ENCODE data around the gene SKOR1. TPM values are rescaled to one million over a fixed set of nuclear protein-coding genes. Genes with fewer than 3 reads are reported as not detected.

The SKOR1 gene
- total RNA-seq, 1 donor = not detected

- no peak overlapping the region for H3K4me3 ChIP-seq (ENCODE audit: low read depth, low read length)
- DNase-seq (ENCODE audit: low read depth) = no peak
- TF ChIP-seq, protein P1, sequence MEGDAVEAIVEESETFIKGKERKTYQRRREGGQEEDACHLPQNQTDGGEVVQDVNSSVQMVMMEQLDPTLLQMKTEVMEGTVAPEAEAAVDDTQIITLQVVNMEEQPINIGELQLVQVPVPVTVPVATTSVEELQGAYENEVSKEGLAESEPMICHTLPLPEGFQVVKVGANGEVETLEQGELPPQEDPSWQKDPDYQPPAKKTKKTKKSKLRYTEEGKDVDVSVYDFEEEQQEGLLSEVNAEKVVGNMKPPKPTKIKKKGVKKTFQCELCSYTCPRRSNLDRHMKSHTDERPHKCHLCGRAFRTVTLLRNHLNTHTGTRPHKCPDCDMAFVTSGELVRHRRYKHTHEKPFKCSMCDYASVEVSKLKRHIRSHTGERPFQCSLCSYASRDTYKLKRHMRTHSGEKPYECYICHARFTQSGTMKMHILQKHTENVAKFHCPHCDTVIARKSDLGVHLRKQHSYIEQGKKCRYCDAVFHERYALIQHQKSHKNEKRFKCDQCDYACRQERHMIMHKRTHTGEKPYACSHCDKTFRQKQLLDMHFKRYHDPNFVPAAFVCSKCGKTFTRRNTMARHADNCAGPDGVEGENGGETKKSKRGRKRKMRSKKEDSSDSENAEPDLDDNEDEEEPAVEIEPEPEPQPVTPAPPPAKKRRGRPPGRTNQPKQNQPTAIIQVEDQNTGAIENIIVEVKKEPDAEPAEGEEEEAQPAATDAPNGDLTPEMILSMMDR (IDR thresholded peaks at IDR 0.05; ENCODE audit: insufficient read depth, low read depth, low read length) = no peak
Observed at GRCh38 chr15:67779549-67780111, 45.7 kb upstream of the SKOR1 start.

DNA sequence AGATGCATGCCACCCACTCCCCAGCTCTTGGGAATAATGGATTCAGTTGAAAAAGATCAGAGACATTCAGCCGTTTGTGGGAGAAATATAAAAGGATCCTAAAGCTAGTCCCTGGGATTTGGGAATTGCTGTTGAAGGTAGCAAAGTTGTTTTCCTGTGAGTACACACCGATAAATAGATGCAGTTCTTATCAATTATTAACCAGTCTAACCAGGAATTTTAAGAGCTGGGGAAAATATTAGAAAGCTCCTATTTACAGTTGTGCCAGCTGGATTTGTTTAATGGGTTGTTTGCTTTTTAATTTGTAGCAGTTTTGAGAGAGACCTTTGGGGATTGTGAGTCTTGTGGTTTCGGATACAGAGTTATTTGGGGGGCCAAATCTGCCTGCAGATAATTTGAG is 44.2 kb upstream of the SKOR1 start:
- no peak overlapping the region for H3K4me3 ChIP-seq (ENCODE audit: low read depth, low read length)
- no peak for DNase-seq (ENCODE audit: low read depth)
- TF ChIP-seq, protein P1 (IDR thresholded peaks at IDR 0.05; ENCODE audit: insufficient read depth, low read depth, low read length) = no peak

GRCh38 chr15:67781907-67782690 is 43.2 kb upstream of the SKOR1 start:
- TF ChIP-seq, protein P1 (IDR thresholded peaks at IDR 0.05; ENCODE audit: insufficient read depth, low read depth, low read length) = no peak
- DNase-seq (ENCODE audit: low read depth) = no peak

DNA sequence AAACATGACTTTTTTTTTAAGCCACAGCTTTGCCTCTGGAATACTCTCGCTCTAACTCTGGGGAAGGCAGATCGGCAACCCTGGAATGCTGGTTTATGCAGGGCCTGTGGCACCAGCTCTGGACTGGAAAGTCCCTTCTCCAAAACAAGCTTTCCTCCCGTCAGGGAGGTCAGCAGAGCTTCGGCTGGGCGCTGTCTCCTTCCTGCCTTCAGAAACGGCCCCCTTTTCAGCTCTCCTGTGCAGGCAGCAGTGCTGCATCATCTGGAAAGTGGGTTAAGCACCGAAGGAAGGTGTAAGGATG is 42.7 kb upstream of the SKOR1 start:
- DNase-seq (ENCODE audit: low read depth) = no peak

More at GRCh38 chr15:67781907-67782690, 43.2 kb upstream of the SKOR1 start:
- H3K4me3 ChIP-seq (ENCODE audit: low read depth, low read length) = no peak overlapping the region

DNA sequence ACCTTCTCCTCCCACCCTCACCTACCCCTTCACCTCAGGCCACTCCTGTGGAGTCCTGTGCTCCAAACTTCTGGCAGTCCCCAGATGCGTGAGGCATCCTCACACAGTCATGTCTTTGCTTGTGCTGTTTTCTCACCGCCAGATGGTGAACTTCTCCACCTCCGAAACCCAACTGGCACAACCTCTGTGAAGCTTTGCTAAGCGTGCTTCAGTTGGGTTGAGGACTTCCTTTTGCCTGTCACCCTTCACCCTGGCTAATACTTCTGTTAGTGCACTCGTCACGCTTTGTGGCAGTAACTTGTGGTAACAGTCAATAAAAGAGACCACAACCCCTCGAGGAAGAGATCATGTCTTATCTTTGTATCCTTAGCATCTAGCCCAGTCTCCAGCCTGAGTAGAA is 42.0 kb upstream of the SKOR1 start:
- no peak overlapping the region for H3K4me3 ChIP-seq (ENCODE audit: low read depth, low read length)
- DNase-seq (ENCODE audit: low read depth) = no peak
- TF ChIP-seq, protein P1 (IDR thresholded peaks at IDR 0.05; ENCODE audit: insufficient read depth, low read depth, low read length) = no peak

More for the DNA sequence above, 42.7 kb upstream of the SKOR1 start:
- TF ChIP-seq, protein P1 (IDR thresholded peaks at IDR 0.05; ENCODE audit: insufficient read depth, low read depth, low read length) = no peak
- no peak overlapping the region for H3K4me3 ChIP-seq (ENCODE audit: low read depth, low read length)

- no peak for DNase-seq (ENCODE audit: low read depth)
- TF ChIP-seq, protein P1 (IDR thresholded peaks at IDR 0.05; ENCODE audit: insufficient read depth, low read depth, low read length) = no peak
- H3K4me3 ChIP-seq (ENCODE audit: low read depth, low read length) = no peak overlapping the region
Observed at GRCh38 chr15:67784090-67784781, 41.1 kb upstream of the SKOR1 start.
